HG03354 (cell line): ENCODE data around the gene TRIP10.
"Not testable (repeated sequence)": the region's sequence is repeated elsewhere in the genome, so short reads cannot be mapped to it uniquely, and the experiment has no call there.

Experiments
- ATAC-seq: cut with Tn5 transposase; IDR thresholded peaks from one replicate; pipeline ENCODE4 v1.9.1; 2021; ENCODE audit warnings: mild to moderate bottlenecking; ENCODE audit not compliant: unreplicated experiment, poor library complexity, severe bottlenecking

The TRIP10 gene

GRCh38 chr19:6737873-6738786, 1.4 kb upstream of the TRIP10 start:
- no peak for ATAC-seq

GRCh38 chr19:6738787-6739389, 592 bp upstream of the TRIP10 start:
- no peak for ATAC-seq

DNA sequence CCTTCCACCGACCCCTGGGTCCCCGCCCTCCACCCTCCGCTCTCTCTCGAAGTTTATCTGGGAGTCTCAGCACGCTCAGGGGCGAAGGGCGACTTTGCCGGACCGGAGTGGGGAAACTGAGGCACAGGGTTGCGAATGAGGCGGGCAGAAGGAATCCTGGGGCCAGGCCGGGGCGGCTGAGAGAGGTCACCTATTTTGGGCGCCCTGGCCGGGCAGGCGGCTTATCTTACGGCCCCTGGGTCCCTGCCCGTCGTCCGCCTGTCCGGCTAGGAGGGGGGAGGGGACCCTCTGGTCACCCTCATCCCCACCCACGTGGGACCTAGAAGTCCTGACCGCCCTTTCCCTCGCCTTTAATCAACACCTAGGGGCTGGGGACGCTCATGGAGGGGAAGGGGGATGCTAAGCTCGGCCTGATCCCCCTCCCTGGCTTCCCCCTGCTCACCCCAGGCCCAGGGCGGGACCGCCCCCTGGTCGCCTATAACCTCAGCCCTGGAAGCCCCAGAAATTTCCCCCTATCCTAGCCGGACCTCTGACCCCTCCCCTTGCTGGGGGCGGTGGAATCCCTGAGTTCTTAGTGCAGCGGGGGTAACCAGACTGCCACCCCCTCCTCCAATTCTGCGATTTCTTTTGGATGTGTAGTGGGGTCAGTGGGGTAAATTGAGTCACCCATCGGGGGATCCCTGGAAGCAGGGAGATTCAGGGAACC, 556 bp downstream of the TRIP10 start:
- no peak for ATAC-seq

- no peak for ATAC-seq
Observed at GRCh38 chr19:6740589-6741343, 1.3 kb downstream of the TRIP10 start.

- ATAC-seq, result no peak
Observed at GRCh38 chr19:6743066-6743465, 3.6 kb downstream of the TRIP10 start.

GRCh38 chr19:6743714-6744380, 4.4 kb downstream of the TRIP10 start:
- no peak for ATAC-seq

DNA sequence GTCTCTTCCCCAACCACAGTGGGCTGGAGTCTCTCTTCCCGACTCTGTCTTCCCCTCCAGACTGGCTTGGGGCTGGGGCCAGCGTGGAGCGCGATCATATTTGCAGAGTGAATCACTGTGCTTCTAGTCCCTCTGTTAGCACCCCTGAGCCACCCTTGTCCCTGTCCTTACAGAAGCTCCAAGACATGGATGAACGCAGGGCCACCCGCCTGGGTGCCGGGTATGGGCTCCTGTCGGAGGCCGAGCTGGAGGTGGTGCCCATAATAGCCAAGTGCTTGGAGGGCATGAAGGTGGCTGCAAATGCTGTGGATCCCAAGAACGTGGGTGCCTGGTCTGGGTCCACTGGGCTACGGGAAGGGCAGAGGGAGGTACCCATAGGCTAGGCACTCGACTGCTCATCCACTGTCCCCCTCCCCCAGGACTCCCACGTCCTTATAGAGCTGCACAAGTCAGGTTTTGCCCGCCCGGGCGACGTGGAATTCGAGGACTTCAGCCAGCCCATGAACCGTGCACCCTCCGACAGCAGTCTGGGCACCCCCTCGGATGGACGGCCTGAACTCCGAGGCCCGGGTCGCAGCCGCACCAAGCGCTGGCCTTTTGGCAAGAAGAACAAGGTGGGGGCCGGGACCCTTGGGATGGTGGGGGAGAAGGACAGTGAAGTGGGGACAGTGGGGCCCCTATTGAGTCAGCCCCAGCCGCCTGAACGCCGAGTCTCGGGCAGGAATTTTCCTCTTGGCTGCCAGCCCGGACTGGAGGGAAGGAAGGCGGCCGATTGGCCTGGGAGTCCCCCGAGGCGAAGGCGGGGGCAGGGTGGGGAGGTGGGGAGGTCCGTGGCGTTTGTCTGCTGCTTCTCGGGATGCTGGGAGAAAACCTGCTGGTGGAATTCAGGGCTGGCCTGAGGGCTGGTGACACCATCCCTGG, 5.2 kb downstream of the TRIP10 start:
- no peak for ATAC-seq

DNA sequence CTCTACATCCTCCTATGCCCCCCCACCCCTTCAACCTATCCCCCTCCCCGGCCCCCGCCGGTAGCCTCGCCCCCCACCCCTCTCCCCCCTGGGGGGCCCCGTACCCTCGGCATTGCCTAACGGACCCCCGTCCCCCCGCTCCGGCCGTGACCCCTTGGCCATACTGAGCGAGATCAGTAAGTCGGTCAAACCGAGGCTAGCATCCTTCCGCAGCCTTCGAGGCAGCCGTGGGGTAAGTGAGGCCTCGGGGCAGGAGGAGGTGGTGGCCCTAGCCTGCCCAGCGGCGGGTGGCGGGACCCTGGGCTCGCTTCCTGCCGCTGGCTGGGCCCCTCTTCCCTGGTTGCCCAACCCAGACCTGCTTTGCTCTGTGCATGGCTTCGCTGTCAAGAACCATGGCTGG, 6.5 kb downstream of the TRIP10 start:
- ATAC-seq, result no peak

DNA sequence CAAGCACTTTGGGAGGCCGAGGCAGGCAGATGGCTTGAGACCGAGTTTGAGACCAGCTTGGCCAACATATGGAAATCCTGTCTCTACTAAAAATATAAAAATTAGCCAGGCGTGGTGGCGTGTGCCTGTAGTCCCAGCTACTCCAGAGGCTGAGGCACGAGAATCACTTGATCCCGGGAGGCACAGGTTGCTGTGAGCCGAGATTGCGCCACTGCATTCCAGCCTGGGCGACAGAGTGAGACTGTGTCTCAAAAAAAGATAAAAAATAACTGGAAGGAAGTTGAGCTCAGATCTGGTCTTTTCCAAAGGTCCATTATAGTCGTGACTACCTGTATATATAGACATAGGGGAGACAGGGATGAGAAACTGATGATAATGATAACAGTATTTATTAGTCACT, 9.1 kb downstream of the TRIP10 start:
- not testable (repeated sequence) for ATAC-seq

DNA sequence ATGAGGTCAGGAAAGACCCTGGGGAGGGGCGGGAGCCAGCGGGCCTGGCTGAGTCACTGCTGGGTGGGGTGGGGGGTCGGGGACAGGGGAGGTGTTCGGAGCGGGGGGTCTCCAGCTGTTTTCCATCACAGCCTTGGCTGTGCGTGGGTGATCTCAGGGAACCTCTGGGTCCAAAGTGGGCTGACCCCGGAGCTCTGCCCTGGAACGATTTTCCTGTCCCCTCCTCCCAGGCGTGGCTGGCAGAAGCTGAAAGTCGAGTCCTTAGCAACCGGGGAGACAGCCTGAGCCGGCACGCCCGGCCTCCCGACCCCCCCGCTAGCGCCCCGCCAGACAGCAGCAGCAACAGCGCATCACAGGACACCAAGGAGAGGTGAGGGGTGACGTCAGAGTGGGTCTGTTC, 10.6 kb downstream of the TRIP10 start:
- ATAC-seq, result no peak

GRCh38 chr19:6751189-6751588, 11.7 kb downstream of the TRIP10 start:
- ATAC-seq, result no peak

DNA sequence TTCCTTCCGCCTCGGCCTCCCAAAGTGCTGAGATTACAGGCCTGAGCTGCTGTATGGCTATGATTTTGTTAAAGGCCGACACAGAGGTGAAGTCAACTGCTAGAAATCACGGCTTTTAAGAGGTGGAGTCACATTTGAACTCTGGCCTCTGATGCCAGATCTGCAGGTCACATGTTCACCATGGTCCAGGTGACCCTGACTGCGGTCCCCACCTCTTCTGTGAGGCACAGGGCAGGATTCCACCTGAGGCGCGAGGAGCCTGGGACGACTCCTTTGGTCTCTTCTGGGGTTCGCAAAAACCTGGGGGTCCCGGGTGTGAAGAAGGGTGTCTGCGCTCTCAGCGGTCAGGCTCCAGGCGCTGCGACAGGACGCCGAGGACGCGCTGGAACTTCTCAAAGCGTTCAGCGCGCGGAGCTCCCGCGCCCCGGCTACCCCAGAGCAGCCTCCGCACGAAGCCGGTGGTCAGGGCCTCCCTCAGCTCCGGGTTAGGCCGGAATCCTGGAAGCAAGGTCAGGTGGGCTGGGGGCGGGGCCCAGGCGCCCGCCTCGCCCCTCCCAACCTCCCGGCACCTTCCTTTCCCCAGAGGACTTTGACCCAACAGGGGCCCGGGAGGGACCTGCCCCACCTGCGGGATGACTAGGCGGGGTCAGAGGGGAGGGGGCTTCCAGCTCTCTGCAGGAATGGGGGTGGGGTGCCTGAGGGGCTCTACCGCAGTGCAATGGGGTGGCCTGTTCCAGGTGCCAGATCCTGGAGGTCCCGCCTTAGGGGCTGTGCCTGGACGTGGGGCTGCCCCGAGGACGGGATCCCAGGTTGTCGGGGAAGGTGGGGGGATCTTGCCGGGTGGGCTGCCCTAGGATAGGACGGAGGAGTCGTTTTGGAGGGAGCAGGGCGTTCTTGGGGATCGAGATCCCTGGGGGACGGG, 13.0 kb downstream of the TRIP10 start:
- ATAC-seq, result no peak

DNA sequence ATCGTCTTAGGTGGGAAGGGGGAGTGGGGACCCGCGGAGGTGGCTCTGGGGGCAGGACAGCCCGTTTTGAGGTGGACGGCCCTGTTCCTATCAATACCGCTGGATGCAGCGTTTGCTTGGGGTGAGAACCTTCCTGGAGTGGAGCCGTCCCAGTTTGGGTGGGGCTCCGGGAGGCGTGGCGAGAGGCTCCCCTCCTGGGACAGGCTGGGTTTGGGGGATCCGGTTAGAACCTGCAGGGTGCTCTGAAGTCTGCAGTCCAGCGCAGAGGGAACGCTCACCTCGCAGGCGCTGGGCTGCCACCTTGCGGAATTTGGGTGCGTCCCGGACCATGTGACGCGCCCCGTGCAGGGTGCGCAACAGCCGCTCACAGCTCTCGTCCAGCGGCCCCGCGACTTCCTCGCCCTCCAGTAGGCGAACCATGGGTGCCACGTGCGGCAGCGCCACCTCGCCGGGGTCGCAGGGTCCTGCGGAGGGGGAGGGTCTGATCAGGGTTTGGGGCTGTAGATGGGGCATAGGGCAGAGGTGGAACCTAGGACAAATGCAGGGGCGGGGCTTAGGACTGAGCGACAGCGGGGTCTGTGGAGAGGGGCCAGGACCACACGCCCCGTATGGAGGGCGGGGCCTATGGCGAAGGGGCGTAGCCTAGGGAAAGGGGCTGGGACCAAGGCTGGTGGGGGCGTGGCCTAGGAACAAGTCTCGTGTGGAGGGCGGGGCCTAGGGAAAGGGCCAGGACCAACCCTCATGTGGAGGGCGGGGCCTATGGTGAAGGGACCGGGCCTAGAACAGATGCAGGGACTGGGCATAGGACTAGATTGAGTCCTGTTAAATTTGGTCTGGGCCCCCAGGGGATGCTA, 13.9 kb downstream of the TRIP10 start:
- ATAC-seq, result peak; percentile 82

DNA sequence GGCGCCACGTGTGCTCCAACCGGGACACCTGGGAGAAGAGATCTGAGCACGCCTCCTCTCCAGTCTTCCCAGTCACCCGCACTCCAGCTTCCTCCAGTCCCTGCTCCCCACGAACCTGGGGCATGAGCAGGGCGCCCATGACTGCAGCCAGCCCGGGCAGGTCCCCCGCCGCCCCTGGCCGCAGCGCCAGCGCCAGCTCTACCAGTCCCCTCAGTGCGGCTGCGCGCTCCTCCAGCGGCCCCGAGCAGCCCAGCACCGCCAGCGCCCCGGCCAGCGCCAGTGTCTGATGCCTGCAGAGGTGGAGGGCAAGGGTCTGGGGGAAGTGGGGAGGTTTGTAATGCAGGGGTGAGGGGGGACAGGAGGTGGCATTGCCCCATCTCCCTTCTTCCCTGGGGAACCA, 14.7 kb downstream of the TRIP10 start:
- no peak for ATAC-seq

DNA sequence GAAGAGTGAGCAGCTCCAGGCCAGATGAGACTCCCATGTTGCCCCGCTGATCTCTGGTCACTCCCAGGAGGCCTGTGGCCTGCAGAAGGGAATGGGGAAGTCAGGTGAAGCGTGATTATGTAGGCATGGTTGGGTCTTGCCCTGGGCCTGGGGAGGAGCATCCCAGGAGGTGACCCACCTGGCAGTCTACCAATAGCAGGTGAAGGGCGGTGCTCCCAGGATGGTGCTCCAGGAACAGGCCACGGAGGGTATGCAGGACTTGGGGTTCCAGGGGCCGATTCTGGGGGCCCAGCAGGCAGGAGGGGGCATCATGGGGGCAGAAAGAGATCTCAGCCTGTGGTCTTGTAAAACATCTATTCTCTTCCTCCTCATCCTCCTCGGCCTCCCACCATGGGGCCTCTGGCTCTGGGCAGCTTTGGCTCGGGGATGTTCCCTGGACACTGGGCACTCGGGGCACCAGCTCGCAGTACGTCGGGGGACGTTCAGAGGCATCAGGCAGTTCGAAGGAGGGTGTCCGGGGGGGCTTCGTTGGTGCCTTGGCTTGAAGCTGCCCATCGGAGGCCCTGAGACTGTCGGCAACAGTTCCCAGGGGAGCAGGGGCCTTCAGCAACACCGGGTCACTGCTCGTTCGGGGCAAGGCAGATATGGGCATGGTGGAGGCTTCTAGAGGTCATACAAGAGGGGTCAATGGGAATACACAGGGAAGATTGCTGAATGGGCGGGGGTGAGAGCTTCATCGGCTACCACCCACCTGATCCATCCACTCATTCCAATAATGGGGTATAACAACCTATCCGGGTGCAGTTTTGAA, 15.4 kb downstream of the TRIP10 start:
- no peak for ATAC-seq

DNA sequence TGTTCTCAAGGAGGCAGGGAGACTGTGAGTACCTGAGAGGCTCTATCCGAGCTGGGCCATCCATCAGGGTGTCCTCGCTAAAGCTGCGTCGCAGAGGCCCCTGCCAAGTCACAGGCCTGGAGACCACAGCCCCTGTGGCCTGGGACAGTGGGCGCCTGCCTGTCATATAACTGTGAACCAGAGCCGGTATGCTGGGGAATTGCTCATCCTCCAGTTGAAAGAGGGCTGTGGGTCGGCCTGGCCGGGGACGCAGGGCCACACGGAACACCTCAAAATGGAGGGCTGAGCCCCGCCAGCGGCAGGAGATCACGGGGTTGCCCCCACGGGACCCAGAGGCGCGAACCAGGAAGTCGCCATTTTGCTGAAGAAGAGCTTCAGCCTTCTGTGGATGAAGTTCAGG, 21.1 kb downstream of the TRIP10 start:
- no peak for ATAC-seq
